Immature natural killer cell (primary cell): Measurements from ENCODE around the gene DAB1. TPM values are rescaled to one million over a fixed set of nuclear protein-coding genes. Genes with fewer than 3 reads are reported as not detected.

Experiments
- DNase-seq, 3 donors: peaks; one replicate each; pipeline ENCODE4 v3.0.0; 2022; ENCODE audit warnings: mixed read lengths in 1 of 3
- H3K27ac Mint-ChIP-seq, 6 donors: one replicate each; pipeline ENCODE4 v1.8.0; 2020; ENCODE audit warnings: mixed read lengths in 6 of 6, mild to moderate bottlenecking in 5 of 6, inconsistent platforms in 4 of 6, moderate library complexity in 3 of 6
- H3K27me3 Mint-ChIP-seq, 3 donors: one replicate each; pipeline ENCODE4 v1.8.0; 2020 to 2021; ENCODE audit warnings: low read depth in 3 of 3, mild to moderate bottlenecking in 3 of 3, mixed read lengths in 3 of 3, moderate library complexity in 3 of 3, inconsistent platforms in 1 of 3
- H3K36me3 Mint-ChIP-seq, 3 donors: one replicate each; pipeline ENCODE4 v1.8.0; 2020; ENCODE audit warnings: mixed read lengths in 3 of 3, inconsistent platforms in 2 of 3, mild to moderate bottlenecking in 2 of 3
- H3K4me1 Mint-ChIP-seq, 2 donors: one replicate each; pipeline ENCODE4 v1.8.0; 2020; ENCODE audit warnings: inconsistent platforms in 2 of 2, mild to moderate bottlenecking in 2 of 2, mixed read lengths in 2 of 2, moderate library complexity in 1 of 2
- H3K4me3 Mint-ChIP-seq, 5 donors: one replicate each; pipeline ENCODE4 v1.8.0; 2020; ENCODE audit warnings: mild to moderate bottlenecking in 5 of 5, mixed read lengths in 5 of 5, inconsistent platforms in 3 of 5, moderate library complexity in 3 of 5
- H3K9me3 Mint-ChIP-seq, 6 donors: one replicate each; pipeline ENCODE4 v1.8.0; 2020; ENCODE audit warnings: mild to moderate bottlenecking in 6 of 6, mixed read lengths in 6 of 6, inconsistent platforms in 4 of 6, moderate library complexity in 3 of 6
- polyA plus RNA-seq, 3 donors: library from polyadenylated mRNA; unstranded; fragments of 300-500 nt; fragmentation: Illumina TruSeq; gene quantifications; one replicate each; pipeline ENCODE4 v1.2.3, GENCODE V29; 2021

Gene DAB1
- polyA plus RNA-seq, 3 donors from 2014 or later: 0.88 TPM; not detected in 2

GRCh38 chr1:57431400-57431799 is 7.5 kb upstream of the DAB1 start:
- H3K36me3 Mint-ChIP-seq: no peaks in the 10 kb centered on the region
- H3K9me3 Mint-ChIP-seq: peaks cover 0 to 8% (median 0%) of the 10 kb centered on the region in 6 donors
- no peak overlapping the region for H3K4me3 Mint-ChIP-seq
- H3K27me3 Mint-ChIP-seq: peaks cover 0 to 2% (median 2%) of the 10 kb centered on the region in 3 donors
- H3K27ac Mint-ChIP-seq: no peak overlapping the region
- H3K4me1 Mint-ChIP-seq: no peaks in the 10 kb centered on the region
- no peak for DNase-seq

GRCh38 chr1:57424231-57425027 is 569 bp upstream of the DAB1 start:
- DNase-seq: no peak
- H3K27ac Mint-ChIP-seq: no peak overlapping the region
- peaks cover 0 to 11% (median 0%) of the 10 kb centered on the region in 6 donors for H3K9me3 Mint-ChIP-seq
- H3K27me3 Mint-ChIP-seq: peaks cover 12 to 21% (median 19%) of the 10 kb centered on the region in 3 donors
- peak overlapping the region in 3 of 5 donors; percentile 29 to 42 (median 36) for H3K4me3 Mint-ChIP-seq
- H3K36me3 Mint-ChIP-seq: no peaks in the 10 kb centered on the region
- peaks cover 0 to 3% of the 10 kb centered on the region in 2 donors for H3K4me1 Mint-ChIP-seq

- Mint-ChIP-seq H3K4me3 (peak overlapping the region in 1 of 5 donors; percentile 27), H3K27me3 (peaks cover 14 to 21% (median 17%) of the 10 kb centered on the region in 3 donors), H3K36me3 (no peaks in the 10 kb centered on the region), H3K27ac (no peak overlapping the region), H3K4me1 (peaks cover 0 to 3% of the 10 kb centered on the region in 2 donors), H3K9me3 (peaks cover 0 to 11% (median 0%) of the 10 kb centered on the region in 6 donors)
- DNase-seq: no peak
Observed at GRCh38 chr1:57423135-57423655, 665 bp downstream of the DAB1 start.

GRCh38 chr1:57422271-57423134 is 1.4 kb downstream of the DAB1 start:
- Mint-ChIP-seq H3K9me3 (peaks cover 0 to 11% (median 0%) of the 10 kb centered on the region in 6 donors), H3K27ac (no peak overlapping the region), H3K4me3 (peak overlapping the region in 1 of 5 donors; percentile 30), H3K36me3 (no peaks in the 10 kb centered on the region), H3K4me1 (peaks cover 0 to 3% of the 10 kb centered on the region in 2 donors), H3K27me3 (peaks cover 16 to 24% (median 19%) of the 10 kb centered on the region in 3 donors)
- no peak for DNase-seq

GRCh38 chr1:57421806-57422205 is 2.1 kb downstream of the DAB1 start:
- Mint-ChIP-seq H3K4me1 (peaks cover 0 to 3% of the 10 kb centered on the region in 2 donors), H3K27me3 (peaks cover 16 to 26% (median 20%) of the 10 kb centered on the region in 3 donors), H3K9me3 (peaks cover 0 to 11% (median 0%) of the 10 kb centered on the region in 6 donors), H3K4me3 (no peak overlapping the region), H3K27ac (no peak overlapping the region), H3K36me3 (no peaks in the 10 kb centered on the region)
- DNase-seq: no peak

GRCh38 chr1:57420981-57421785 is 2.7 kb downstream of the DAB1 start:
- no peaks in the 10 kb centered on the region for H3K36me3 Mint-ChIP-seq

GRCh38 chr1:57418971-57419370 is 4.9 kb downstream of the DAB1 start:
- peaks cover 0 to 2% of the 10 kb centered on the region in 2 donors for H3K4me1 Mint-ChIP-seq
- H3K4me3 Mint-ChIP-seq: no peak overlapping the region
- no peaks in the 10 kb centered on the region for H3K9me3 Mint-ChIP-seq
- H3K36me3 Mint-ChIP-seq: no peaks in the 10 kb centered on the region
- no peak overlapping the region for H3K27ac Mint-ChIP-seq
- peaks cover 14 to 18% (median 16%) of the 10 kb centered on the region in 3 donors for H3K27me3 Mint-ChIP-seq
- DNase-seq: no peak

More at GRCh38 chr1:57420981-57421785, 2.7 kb downstream of the DAB1 start:
- DNase-seq: no peak
- no peak overlapping the region for H3K27ac Mint-ChIP-seq
- H3K4me1 Mint-ChIP-seq: peaks cover 0 to 3% of the 10 kb centered on the region in 2 donors
- peaks cover 0 to 10% (median 0%) of the 10 kb centered on the region in 6 donors for H3K9me3 Mint-ChIP-seq
- no peak overlapping the region for H3K4me3 Mint-ChIP-seq
- H3K27me3 Mint-ChIP-seq: peaks cover 18 to 26% (median 20%) of the 10 kb centered on the region in 3 donors

GRCh38 chr1:57411262-57411661 is 12.6 kb downstream of the DAB1 start:
- H3K27me3 Mint-ChIP-seq: peaks cover 3 to 7% (median 4%) of the 10 kb centered on the region in 3 donors
- no peak overlapping the region for H3K4me3 Mint-ChIP-seq
- H3K9me3 Mint-ChIP-seq: peaks cover 0 to 8% (median 0%) of the 10 kb centered on the region in 6 donors
- H3K4me1 Mint-ChIP-seq: no peaks in the 10 kb centered on the region
- H3K36me3 Mint-ChIP-seq: no peaks in the 10 kb centered on the region
- no peak for DNase-seq
- H3K27ac Mint-ChIP-seq: no peak overlapping the region

GRCh38 chr1:57410508-57410907 is 13.4 kb downstream of the DAB1 start:
- no peaks in the 10 kb centered on the region for H3K36me3 Mint-ChIP-seq
- no peaks in the 10 kb centered on the region for H3K4me1 Mint-ChIP-seq
- H3K9me3 Mint-ChIP-seq: peaks cover 0 to 8% (median 0%) of the 10 kb centered on the region in 6 donors
- H3K27ac Mint-ChIP-seq: no peak overlapping the region
- no peak overlapping the region for H3K4me3 Mint-ChIP-seq
- peaks cover 3 to 5% (median 4%) of the 10 kb centered on the region in 3 donors for H3K27me3 Mint-ChIP-seq
- DNase-seq: no peak

GRCh38 chr1:57407928-57408327 is 15.9 kb downstream of the DAB1 start:
- H3K27me3 Mint-ChIP-seq: peaks cover 2 to 5% (median 3%) of the 10 kb centered on the region in 3 donors
- no peaks in the 10 kb centered on the region for H3K4me1 Mint-ChIP-seq
- no peaks in the 10 kb centered on the region for H3K36me3 Mint-ChIP-seq
- DNase-seq: no peak
- H3K9me3 Mint-ChIP-seq: peaks cover 0 to 8% (median 0%) of the 10 kb centered on the region in 6 donors
- no peak overlapping the region for H3K27ac Mint-ChIP-seq
- no peak overlapping the region for H3K4me3 Mint-ChIP-seq

- H3K4me3 Mint-ChIP-seq: no peak overlapping the region
- peaks cover 0 to 8% (median 0%) of the 10 kb centered on the region in 6 donors for H3K9me3 Mint-ChIP-seq
- no peaks in the 10 kb centered on the region for H3K36me3 Mint-ChIP-seq
- H3K4me1 Mint-ChIP-seq: no peaks in the 10 kb centered on the region
- H3K27me3 Mint-ChIP-seq: peaks cover 2 to 3% (median 2%) of the 10 kb centered on the region in 3 donors
- no peak for DNase-seq
- no peak overlapping the region for H3K27ac Mint-ChIP-seq
Observed at GRCh38 chr1:57406428-57406970, 17.4 kb downstream of the DAB1 start.

GRCh38 chr1:57404884-57405283 is 19.0 kb downstream of the DAB1 start:
- DNase-seq: no peak
- Mint-ChIP-seq H3K4me1 (no peaks in the 10 kb centered on the region), H3K27me3 (peaks cover 2 to 4% (median 3%) of the 10 kb centered on the region in 3 donors), H3K9me3 (peaks cover 0 to 4% (median 0%) of the 10 kb centered on the region in 6 donors), H3K27ac (no peak overlapping the region), H3K4me3 (no peak overlapping the region), H3K36me3 (no peaks in the 10 kb centered on the region)

GRCh38 chr1:57403201-57403600 is 20.7 kb downstream of the DAB1 start:
- peaks cover 2% of the 10 kb centered on the region in 3 donors for H3K27me3 Mint-ChIP-seq
- H3K27ac Mint-ChIP-seq: no peak overlapping the region
- no peaks in the 10 kb centered on the region for H3K36me3 Mint-ChIP-seq
- no peaks in the 10 kb centered on the region for H3K4me1 Mint-ChIP-seq
- H3K4me3 Mint-ChIP-seq: no peak overlapping the region
- peaks cover 0 to 2% (median 0%) of the 10 kb centered on the region in 6 donors for H3K9me3 Mint-ChIP-seq
- DNase-seq: no peak
